Bone marrow (tissue), 2 donors: ENCODE results near the gene SLC26A9.
A peak's percentile ranks its signal among the peaks of the same experiment; 100 is the strongest.

Experiments
- DNase-seq, 2 donors: peaks; one replicate each; lab custom pipeline; 2025; lab: John Stamatoyannopoulos, UW

Gene SLC26A9

GRCh38 chr1:205948886-205949285, 5.6 kb upstream of the SLC26A9 start:
- no peak for DNase-seq

DNA sequence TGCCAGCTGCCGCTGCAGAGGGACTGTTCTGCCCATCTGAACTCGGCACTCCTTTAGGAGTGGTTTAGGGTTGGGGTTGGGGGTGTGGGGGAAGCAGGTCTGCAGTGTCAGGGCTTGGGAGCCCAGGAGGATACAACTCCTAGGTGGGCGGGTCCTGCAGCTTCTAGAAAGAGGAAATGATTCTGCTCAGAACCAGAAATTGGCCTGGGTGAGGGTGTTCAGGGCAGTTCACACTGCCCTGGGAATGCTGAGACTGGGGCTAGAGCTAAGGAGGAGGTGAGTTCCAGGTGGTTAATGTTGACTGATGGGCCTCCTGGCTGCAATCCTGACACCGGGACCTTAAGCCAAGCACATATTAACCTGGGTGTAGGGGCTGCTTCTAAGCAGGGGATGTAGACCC, 4.8 kb upstream of the SLC26A9 start:
- DNase-seq: no peak

DNA sequence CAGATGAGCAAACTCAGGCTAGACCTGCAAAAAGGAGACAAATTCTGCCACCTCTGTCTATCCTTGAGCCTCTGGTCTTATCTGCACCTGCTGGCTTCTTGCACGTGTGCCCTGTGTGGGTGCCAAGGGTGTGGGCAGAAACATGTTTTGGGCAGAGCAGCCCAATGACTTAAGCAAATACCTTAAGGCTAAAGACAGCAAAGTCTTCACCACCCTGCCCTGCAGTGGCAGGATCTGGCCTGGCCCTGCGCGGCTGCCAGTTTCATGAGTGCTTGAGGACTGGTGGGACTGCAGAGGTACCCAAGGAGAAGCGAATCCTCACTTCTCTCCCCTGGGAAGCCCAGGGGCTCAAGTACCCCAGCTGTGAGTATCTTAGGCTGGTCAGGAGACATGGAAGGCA, 3.8 kb upstream of the SLC26A9 start:
- DNase-seq: no peak

DNA sequence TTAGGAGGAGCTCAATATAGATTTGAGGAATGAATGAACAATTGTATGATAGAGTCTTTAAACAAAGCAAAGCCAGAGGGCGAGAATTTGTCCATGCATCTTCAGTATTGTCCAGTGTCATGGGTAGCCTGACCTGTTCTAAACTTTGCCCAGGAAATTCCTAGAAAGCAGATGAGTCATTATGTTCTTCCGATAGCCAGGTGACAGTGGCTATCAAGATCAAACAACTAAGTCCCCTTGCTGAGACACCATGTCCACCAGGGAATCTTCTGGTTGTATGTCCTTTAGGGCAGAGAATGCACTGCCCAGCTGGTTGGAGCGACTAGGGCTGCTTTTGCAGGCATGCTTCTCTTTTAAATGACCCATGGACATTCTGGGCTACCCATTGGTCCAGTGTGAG, 1.8 kb upstream of the SLC26A9 start:
- DNase-seq: no peak

GRCh38 chr1:205944525-205944924, 1.3 kb upstream of the SLC26A9 start:
- no peak for DNase-seq

- no peak for DNase-seq
Measured at GRCh38 chr1:205942631-205943159, 561 bp downstream of the SLC26A9 start.

GRCh38 chr1:205940710-205941109, 2.5 kb downstream of the SLC26A9 start:
- DNase-seq: no peak

DNA sequence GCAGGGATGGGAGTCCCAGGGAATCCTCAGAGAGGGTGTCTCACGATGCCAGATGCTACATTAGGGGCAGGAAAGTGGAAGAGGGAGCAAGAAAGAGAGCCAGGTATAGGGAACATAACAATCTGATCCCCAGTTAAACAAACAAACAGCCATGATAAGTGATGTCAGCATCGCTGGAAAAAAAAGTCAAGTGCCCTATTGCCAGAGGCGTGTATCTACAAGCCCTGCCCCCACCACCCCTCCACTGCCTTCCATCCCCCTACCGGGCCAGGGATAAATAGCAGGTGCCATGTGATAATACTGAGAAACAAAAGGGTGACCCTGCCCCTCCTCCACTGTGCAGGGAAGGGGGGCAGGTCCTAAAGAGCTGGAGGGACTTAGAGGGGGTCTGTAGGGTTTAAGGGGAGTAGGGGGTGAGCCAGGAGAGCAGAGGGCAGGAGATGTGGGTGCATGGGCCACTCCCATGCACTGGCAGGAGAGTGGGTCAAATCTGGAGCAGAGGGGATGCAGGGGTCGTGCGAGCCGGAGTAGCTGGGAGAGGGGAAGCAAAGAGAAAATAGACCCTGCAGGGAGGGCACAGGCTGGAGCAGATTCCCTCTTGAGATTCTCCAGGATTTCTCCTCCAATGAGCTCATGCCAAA, 3.4 kb downstream of the SLC26A9 start:
- DNase-seq: no peak

GRCh38 chr1:205938682-205939081, 4.6 kb downstream of the SLC26A9 start:
- no peak for DNase-seq

- no peak for DNase-seq
Measured at GRCh38 chr1:205936846-205937586, 6.2 kb downstream of the SLC26A9 start.

DNA sequence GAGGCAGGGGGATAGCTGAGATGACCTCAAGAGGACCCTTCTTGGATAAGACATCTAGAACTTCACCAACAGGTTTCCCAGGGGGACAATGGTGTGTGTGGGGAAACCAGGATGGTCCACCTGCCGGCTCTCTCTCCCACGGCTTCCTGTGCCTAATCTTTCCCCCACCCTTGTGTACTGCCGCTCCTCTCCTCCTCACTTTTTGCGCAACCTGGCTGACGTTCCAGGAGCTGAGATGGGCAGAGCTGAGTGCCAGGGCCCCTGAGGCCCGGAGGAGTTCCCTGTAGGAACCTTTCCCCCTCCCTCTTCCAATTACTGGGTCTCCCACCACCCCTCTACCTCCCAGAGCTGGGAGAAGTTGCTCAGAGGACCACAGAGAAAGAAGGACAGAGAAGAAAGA, 6.9 kb downstream of the SLC26A9 start:
- no peak for DNase-seq

- no peak for DNase-seq
Measured at GRCh38 chr1:205935869-205936268, 7.4 kb downstream of the SLC26A9 start.

DNA sequence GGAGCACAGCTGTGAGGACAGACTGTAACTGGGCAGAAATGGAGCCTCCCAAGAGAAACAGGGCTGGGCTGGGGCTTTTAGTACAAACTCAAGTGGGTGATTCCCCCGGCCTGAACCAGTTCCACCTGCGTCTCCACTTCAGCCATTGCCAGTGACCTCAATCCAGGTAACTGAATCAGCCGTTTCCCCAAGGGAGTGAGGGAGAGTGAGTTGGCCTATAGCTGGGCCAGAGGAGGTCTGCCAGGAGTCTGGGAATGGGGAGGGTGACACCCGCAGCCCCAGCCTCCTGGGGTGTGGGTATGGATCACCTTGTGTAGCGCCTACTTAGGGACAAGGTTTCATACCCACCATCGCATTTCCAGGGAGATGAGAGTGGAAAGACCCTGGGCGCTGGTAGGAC, 8.5 kb downstream of the SLC26A9 start:
- no peak for DNase-seq

DNA sequence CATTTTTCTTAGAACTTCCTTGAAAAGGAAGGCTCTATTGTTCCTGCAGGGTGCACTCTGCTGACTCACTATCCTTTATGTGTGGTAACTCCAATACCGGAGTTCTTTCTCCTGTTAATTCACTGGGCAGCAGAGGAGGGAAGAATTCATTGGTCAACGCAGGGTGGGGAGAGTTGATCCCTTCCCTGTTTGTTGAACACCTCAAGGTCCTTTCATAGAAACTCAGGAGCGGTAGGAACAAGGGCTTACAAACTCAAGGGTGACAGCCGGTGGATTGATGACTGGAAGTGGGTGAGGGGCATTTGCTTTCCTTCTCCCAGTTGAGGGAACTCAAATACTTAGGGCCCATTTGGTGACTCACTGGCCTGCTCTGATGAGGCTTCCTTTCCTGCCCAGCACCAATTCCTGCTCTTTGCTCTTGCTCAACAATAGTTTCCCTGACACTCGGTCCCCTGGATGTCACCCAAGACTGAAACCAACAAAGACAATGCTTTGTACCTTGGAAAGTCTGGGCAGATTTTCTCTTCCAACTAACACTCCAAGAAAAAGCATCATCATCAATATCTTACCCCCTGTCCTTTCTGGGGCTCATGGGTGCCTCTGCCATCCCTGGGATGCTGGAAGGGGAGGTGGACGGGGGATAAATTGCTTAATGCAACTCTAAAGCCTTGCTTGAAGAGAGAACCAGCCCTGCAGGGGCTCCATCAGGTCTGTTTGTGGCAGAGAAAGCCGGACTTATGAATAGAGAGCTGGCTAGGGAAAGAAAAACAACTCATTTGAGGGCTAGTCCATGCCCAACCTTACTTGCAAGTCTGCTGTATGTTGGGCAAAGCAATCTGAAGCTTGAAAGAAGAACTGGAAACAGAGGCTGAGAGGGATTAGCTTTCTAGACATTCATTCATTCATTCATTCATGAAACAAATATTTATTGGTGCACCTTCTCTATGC, 9.3 kb downstream of the SLC26A9 start:
- DNase-seq: peak in 1 of 2 donors; percentile 32

GRCh38 chr1:205932776-205933175, 10.5 kb downstream of the SLC26A9 start:
- no peak for DNase-seq

GRCh38 chr1:205930799-205931281, 12.4 kb downstream of the SLC26A9 start:
- no peak for DNase-seq

- no peak for DNase-seq
Measured at GRCh38 chr1:205930195-205930577, 13.1 kb downstream of the SLC26A9 start.

- DNase-seq: no peak
Measured at GRCh38 chr1:205929496-205930194, 13.6 kb downstream of the SLC26A9 start.

- DNase-seq: no peak
Measured at GRCh38 chr1:205928317-205928716, 14.9 kb downstream of the SLC26A9 start.

- no peak for DNase-seq
Measured at GRCh38 chr1:205927676-205928075, 15.6 kb downstream of the SLC26A9 start.

DNA sequence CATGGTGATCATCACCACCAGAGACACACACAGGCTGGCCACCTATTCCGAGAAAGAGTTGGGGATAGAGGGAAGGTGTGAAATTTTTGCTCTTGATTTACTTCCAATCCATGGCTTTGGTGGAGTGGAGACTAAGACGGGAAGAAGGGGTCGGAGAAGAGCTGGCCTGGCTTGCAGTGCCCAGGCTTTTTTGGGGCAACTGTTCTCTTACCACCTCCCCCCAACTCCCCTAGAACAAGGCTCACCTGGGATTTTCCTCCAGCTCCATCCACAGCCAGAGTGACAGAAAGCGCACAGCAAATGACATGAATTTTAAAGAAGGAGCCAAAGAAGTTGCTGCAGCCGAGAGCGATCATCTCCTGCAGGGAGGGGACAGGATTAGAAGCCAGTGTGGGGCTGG, 16.0 kb downstream of the SLC26A9 start:
- no peak for DNase-seq

GRCh38 chr1:205926636-205927035, 16.6 kb downstream of the SLC26A9 start:
- DNase-seq: no peak
